Karpas-422 (cell line): Measurements from ENCODE around the gene UBE2O. TPM values are rescaled to one million over a fixed set of nuclear protein-coding genes. Genes with fewer than 3 reads are reported as not detected.

Source experiments
- DNase-seq: peaks from one replicate; pipeline ENCODE4 v3.0.0-alpha.2; 2015
- H2AFZ ChIP-seq: fragments of 200-600 bp; sonication (generic); 2 replicates; pipeline ENCODE4 v1.6.1; 2014; ENCODE audit warnings: antibody characterized with exemption, low read length, mixed read lengths
- H3K27ac ChIP-seq: fragments of 200-600 bp; sonication (generic); 2 replicates; pipeline ENCODE4 v1.5.1; 2014; ENCODE audit warnings: mild to moderate bottlenecking, low read length, moderate library complexity
- H3K27me3 ChIP-seq: fragments of 200-600 bp; sonication (generic); 2 replicates; pipeline ENCODE4 v1.6.1; 2014; ENCODE audit warnings: low read length, mixed read lengths
- H3K36me3 ChIP-seq: fragments of 200-600 bp; sonication (generic); 2 replicates; pipeline ENCODE4 v1.6.1; 2014; ENCODE audit warnings: low read length, mixed read lengths; ENCODE audit not compliant: insufficient read depth
- H3K4me1 ChIP-seq: fragments of 200-600 bp; sonication (generic); 2 replicates; pipeline ENCODE4 v1.6.1; 2014; ENCODE audit warnings: mild to moderate bottlenecking, low read length, mixed read lengths
- H3K4me2 ChIP-seq: fragments of 200-600 bp; sonication (generic); 2 replicates; pipeline ENCODE4 v1.6.1; 2014; ENCODE audit warnings: low read length, low read depth, mild to moderate bottlenecking; ENCODE audit not compliant: poor library complexity, severe bottlenecking
- H3K4me3 ChIP-seq: fragments of 200-600 bp; sonication (generic); 2 replicates; pipeline ENCODE4 v1.5.1; 2014; ENCODE audit warnings: mild to moderate bottlenecking, antibody characterized with exemption, low read length, mixed read lengths
- H3K79me2 ChIP-seq: fragments of 200-600 bp; sonication (generic); 2 replicates; pipeline ENCODE4 v1.6.1; 2014; ENCODE audit warnings: mild to moderate bottlenecking, low read length, mixed read lengths
- H3K9ac ChIP-seq: fragments of 200-600 bp; sonication (generic); 2 replicates; pipeline ENCODE4 v1.6.0; 2014; ENCODE audit warnings: low read length
- H3K9me2 ChIP-seq: fragments of 200-600 bp; sonication (generic), shearing (Covaris generic); replicated peaks from 2 replicates; pipeline ENCODE4 v1.6.0; 2014; ENCODE audit warnings: mild to moderate bottlenecking, low read length, moderate library complexity; ENCODE audit not compliant: insufficient read depth
- H3K9me3 ChIP-seq: fragments of 300-700, 200-600 bp; sonication (generic); 2 replicates; pipeline ENCODE4 v1.6.1; 2014; ENCODE audit warnings: low read length, mixed read lengths
- H4K20me1 ChIP-seq: fragments of 200-600 bp; sonication (generic); 2 replicates; pipeline ENCODE4 v1.6.1; 2014; ENCODE audit warnings: mild to moderate bottlenecking, antibody characterized with exemption, low read length, low read depth; ENCODE audit not compliant: insufficient read depth
- total RNA-seq: library from RNA; depleted of rRNA; stranded (reverse); fragments of >200 nt; shearing (Covaris generic); gene quantifications from 2 replicates; pipeline ENCODE4 v1.2.3, GENCODE V29; 2014; ENCODE audit warnings: low replicate concordance

The UBE2O gene
- total RNA-seq, 1 experiment from 2014 or later, result 10.5 TPM

DNA sequence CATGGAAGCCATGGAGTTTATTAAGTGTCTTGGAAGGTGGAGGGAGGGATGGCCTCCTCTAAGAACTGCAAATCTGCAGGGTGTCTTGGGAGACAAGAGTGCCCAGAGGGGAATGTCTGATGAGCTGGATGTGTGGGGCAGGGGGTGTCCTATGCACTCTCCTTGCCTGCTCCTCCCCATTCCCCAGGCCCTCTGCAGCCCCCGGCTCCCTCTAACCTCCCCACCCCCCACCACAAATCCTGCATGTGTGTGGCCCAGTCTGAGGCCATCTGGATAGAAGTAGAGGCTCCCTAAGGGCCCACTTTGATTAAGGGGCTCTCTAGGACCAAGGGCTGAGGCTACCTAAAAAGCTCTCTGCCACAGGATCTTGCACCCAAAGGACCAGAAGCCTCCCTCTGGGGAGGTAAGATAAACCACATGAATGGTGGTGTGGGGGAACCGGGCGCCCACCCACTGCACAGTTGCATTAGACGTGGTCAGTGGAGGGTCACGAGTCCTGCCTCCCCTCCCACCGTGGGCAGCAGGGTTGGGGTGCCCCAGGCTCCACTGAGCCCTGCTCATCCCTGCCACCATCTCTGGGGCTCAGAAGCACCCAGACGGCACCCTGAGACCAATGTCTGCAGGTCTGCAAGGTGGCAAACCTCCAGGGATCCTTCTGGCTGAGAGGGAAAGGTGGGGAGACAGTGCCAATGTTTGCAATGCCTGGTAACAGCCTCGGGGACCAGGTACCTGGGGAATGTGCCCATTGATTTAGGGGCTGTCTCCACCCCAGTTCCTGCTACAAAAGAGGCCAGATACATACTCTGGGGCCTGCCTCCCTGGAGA is 15.1 kb upstream of the UBE2O start:
- Histone ChIP-seq H3K4me3 (peak overlapping the region; percentile 38; the same call in 1 of the 2 replicates), H3K27me3 (no peaks in the 10 kb centered on the region), H3K4me2 (peak overlapping the region; percentile 65), H3K36me3 (no peaks in the 10 kb centered on the region), H3K27ac (no peak overlapping the region), H3K9me2 (no peaks in the 10 kb centered on the region), H2AFZ (no peak overlapping the region), H4K20me1 (no peaks in the 10 kb centered on the region; the same call in 1 of the 2 replicates), H3K9me3 (no peaks in the 10 kb centered on the region), H3K4me1 (peaks cover 28% of the 10 kb centered on the region), H3K9ac (peak overlapping the region; percentile 21; the same call in 1 of the 2 replicates), H3K79me2 (no peaks in the 10 kb centered on the region)
- DNase-seq, result peak; percentile 69

DNA sequence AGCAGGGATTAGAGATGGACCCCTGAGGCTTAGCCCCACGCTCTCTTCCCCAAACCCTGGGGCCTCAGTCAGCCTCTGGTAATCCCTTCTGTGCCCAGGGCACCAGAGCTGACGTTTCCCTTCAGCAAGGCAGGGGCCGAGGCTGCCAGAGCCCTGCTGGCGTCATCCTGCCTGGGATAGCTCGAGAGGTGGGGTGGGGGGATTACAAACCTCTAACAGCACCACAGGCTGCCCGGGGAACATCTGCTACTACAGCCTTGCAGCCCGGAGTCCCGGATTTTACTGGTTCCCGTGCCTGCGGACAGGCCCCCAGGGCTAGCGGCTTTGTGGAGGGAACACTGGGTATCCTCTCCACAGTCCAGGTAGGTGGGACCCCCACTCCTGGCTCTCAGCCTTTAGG is 14.4 kb upstream of the UBE2O start, which contains the start of gene AANAT:
Gene AANAT (plus strand): TSS at position 238 of the 400 bp plus-strand sequence. CDS start 1,144 bp downstream, outside the sequence.
- no peaks in the 10 kb centered on the region; the same call in 1 of the 2 replicates for H4K20me1 ChIP-seq
- H3K4me2 ChIP-seq, result peak within 1 kb of the TSS; percentile 65
- peak within 1 kb of the TSS; percentile 38; the same call in 1 of the 2 replicates for H3K4me3 ChIP-seq
- H3K9me3 ChIP-seq, result no peaks in the 10 kb centered on the region
- peak within 1 kb of the TSS; percentile 21; the same call in 1 of the 2 replicates for H3K9ac ChIP-seq
- no peaks in the 10 kb centered on the region for H3K27me3 ChIP-seq
- no peaks in the 10 kb centered on the region for H3K36me3 ChIP-seq
- no peaks in the 10 kb centered on the region for H3K79me2 ChIP-seq
- H2AFZ ChIP-seq, result no peak within 1 kb of the TSS
- H3K4me1 ChIP-seq, result peaks cover 28% of the 10 kb centered on the region
- no peak within 1 kb of the TSS for H3K27ac ChIP-seq
- peak; percentile 70 for DNase-seq
- no peaks in the 10 kb centered on the region for H3K9me2 ChIP-seq

DNA sequence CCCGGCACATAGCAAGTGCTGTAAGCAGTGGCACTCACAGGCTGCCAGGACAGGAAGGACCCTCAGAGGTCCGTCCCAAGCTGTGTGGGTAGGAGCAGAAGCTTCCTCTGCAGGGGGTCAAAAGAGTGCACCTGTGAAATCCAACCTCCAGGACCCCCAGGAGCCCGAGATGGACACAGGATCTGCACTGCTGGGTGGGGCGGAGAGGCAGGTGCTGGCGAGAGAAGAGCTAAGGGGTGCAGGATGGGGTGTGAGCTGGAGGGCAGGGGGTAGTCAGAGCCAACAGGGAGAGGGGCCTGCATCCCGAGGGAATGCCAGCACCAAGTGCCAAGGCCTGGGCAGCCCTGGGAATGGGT is 13.8 kb upstream of the UBE2O start:
- H3K9me3 ChIP-seq, result no peaks in the 10 kb centered on the region
- no peak overlapping the region for H3K27ac ChIP-seq
- H3K27me3 ChIP-seq, result no peaks in the 10 kb centered on the region
- no peaks in the 10 kb centered on the region for H3K79me2 ChIP-seq
- peaks cover 28% of the 10 kb centered on the region for H3K4me1 ChIP-seq
- H3K4me2 ChIP-seq, result peak overlapping the region; percentile 22
- no peak overlapping the region for H3K4me3 ChIP-seq
- no peaks in the 10 kb centered on the region; the same call in 1 of the 2 replicates for H4K20me1 ChIP-seq
- H2AFZ ChIP-seq, result no peak overlapping the region
- H3K9ac ChIP-seq, result no peak overlapping the region
- no peaks in the 10 kb centered on the region for H3K9me2 ChIP-seq
- no peaks in the 10 kb centered on the region for H3K36me3 ChIP-seq
- DNase-seq, result no peak

DNA sequence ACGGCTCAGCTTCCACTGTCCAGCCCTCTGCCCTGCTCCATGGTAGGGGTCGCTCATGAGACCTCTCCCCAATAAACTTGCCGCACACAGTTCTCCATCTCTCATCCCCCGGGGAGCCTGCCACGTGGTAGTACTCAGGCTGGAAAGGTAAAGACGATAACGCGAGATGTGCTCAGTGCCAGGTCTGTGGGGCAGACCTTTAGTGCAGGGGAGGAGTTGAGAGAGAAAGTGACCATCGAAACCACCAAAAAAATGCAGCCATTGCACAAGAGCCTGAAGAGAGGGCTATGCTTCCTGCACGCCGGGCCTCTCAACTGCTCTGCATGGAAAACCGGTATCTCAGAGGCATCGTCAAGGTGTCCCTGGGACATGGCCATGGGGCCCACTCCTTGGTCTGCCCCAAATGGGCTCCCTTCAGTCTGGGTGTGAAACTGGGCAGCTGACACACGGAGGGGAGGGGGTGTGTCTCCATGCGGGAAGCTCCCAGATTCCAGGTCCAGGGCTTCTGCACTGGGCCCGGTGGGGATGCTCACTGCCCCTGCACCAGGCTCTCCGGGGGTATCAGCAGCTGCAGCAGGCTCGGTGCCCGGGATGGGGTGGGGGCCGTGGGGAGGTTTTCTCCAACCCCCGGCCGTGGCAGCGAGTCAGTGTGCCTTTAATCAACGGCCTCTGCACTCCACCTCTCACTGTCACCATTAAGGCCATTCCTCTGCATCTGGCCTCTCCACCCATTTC is 9.8 kb upstream of the UBE2O start:
- H3K36me3 ChIP-seq, result no peaks in the 10 kb centered on the region
- no peaks in the 10 kb centered on the region for H3K9me2 ChIP-seq
- H3K4me1 ChIP-seq, result peaks cover 16% of the 10 kb centered on the region
- H3K27ac ChIP-seq, result no peak overlapping the region
- no peaks in the 10 kb centered on the region for H3K27me3 ChIP-seq
- H3K79me2 ChIP-seq, result no peaks in the 10 kb centered on the region
- no peaks in the 10 kb centered on the region for H3K9me3 ChIP-seq
- no peak overlapping the region for H3K9ac ChIP-seq
- DNase-seq, result no peak
- H3K4me3 ChIP-seq, result no peak overlapping the region
- H3K4me2 ChIP-seq, result no peak overlapping the region
- no peaks in the 10 kb centered on the region; the same call in 1 of the 2 replicates for H4K20me1 ChIP-seq
- H2AFZ ChIP-seq, result no peak overlapping the region

DNA sequence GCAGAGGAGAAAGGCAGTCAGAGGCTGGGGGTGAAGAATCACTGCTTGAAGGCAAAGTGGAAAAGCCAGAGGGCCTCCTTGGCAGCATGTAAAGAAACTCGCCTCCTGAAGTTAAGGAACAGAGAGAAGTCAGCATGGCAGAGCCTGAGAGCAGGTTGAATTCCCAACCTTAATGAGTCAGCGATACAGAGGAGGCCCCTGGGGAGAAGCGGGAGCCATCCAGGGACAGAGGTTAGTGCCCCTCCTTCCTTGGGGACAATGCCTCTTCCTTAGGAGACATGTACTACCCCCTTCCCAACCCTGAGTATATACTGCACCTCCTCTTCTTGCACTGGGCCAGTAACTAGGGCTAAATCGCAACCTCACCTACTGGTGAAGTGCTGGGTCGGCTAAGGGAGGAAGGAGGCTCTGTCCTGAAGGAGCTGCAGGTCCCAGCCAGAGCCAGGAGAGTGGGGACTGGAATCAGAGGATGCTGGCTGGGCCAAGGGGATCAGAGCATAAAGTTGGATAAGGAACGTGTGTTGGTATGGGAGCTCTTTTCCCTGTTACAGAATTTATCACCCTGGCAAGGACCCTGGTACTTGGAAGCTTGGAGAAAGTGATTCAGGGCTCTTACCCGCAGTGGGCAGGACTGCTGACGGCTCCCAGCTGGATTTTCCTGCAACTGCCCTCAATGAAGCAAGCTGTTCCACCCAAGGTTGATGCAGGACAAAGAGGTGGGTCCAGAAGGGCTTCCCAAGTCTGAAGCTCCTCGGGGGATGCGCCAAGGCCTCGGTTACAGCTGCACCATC is 9.0 kb upstream of the UBE2O start:
- no peaks in the 10 kb centered on the region; the same call in 1 of the 2 replicates for H4K20me1 ChIP-seq
- H3K9me3 ChIP-seq, result no peaks in the 10 kb centered on the region
- no peak for DNase-seq
- H2AFZ ChIP-seq, result no peak overlapping the region
- H3K9me2 ChIP-seq, result no peaks in the 10 kb centered on the region
- no peaks in the 10 kb centered on the region for H3K27me3 ChIP-seq
- H3K9ac ChIP-seq, result no peak overlapping the region
- H3K4me2 ChIP-seq, result no peak overlapping the region
- no peak overlapping the region for H3K4me3 ChIP-seq
- H3K79me2 ChIP-seq, result no peaks in the 10 kb centered on the region
- H3K4me1 ChIP-seq, result peaks cover 8% of the 10 kb centered on the region
- H3K27ac ChIP-seq, result no peak overlapping the region
- H3K36me3 ChIP-seq, result no peaks in the 10 kb centered on the region

DNA sequence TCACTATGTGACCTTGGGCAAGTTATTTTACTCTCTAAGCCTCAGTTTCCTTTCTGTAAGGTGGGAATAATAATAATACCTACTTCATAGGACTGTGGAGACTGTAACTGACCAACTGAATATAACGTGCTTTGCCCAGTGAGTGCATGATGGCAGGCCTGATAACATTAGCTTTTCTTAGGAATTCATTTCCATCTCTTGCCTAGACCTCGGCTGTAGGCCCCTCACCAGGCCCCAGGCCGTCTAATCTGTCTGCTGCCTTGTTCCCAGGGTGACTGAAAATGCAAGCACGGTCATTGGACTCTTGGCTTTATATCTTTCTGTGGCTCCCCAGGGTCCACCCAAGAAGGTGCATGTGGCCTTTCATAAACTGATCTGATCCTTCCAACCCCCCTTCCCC is 6.7 kb upstream of the UBE2O start:
- no peak overlapping the region for H3K9ac ChIP-seq
- DNase-seq, result no peak

DNA sequence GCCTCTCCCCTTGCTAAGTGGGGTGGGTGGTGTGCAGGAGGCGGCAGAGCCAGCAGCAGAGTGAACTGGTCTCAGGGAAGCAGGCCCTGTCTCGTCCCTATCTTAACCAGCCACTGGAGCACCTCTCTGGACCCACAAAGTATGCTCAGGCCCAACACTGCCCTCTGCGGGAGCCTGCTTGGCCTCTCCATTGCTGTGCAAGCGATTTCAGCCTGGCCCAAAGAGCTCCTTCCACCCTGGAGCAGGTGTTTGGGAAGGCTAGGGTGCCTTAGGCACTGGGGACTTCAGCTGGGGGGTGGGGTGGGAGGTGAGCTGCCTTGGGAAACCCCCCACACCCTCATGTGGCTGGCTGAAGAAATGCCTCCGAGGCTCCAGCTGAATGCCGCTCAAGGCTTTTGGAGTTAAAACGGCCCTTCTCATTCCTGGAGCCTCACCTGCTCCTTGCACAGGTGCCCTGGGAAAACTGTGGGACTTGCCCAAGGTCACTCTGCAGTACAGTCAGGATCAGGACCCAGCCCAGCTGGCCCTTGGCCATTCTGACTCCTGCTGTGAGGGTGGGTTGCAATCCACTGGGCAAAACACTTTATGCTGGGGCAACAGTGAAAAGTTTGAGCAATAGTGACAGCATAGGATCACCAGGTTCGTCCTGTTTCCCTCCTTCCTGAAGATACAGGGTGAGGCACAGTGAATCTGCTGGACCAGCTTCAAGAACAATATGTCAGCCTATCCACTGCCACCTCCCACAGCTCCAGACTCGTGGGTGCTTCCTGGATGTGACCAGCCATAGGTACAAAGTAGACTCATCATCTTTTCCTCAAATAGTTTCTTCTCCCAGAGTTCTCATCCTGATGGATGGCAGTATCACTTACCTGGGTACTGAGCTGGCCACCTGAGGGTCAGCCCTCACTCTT is 5.9 kb upstream of the UBE2O start:
- no peak overlapping the region for H3K4me3 ChIP-seq
- peak; percentile 90 for DNase-seq
- no peaks in the 10 kb centered on the region for H4K20me1 ChIP-seq
- H3K27ac ChIP-seq, result no peak overlapping the region
- H3K79me2 ChIP-seq, result no peaks in the 10 kb centered on the region
- H3K27me3 ChIP-seq, result no peaks in the 10 kb centered on the region
- H3K36me3 ChIP-seq, result no peaks in the 10 kb centered on the region
- no peak overlapping the region for H3K4me2 ChIP-seq
- H3K9ac ChIP-seq, result no peak overlapping the region
- no peak overlapping the region for H2AFZ ChIP-seq
- no peaks in the 10 kb centered on the region for H3K4me1 ChIP-seq
- H3K9me3 ChIP-seq, result no peaks in the 10 kb centered on the region
- H3K9me2 ChIP-seq, result no peaks in the 10 kb centered on the region

More for the DNA sequence above, 6.7 kb upstream of the UBE2O start:
- Histone ChIP-seq H3K4me1 (no peaks in the 10 kb centered on the region), H3K79me2 (no peaks in the 10 kb centered on the region), H3K36me3 (no peaks in the 10 kb centered on the region), H3K9me3 (no peaks in the 10 kb centered on the region), H3K27me3 (no peaks in the 10 kb centered on the region), H3K27ac (no peak overlapping the region), H3K9me2 (no peaks in the 10 kb centered on the region), H2AFZ (no peak overlapping the region), H4K20me1 (no peaks in the 10 kb centered on the region), H3K4me3 (no peak overlapping the region), H3K4me2 (no peak overlapping the region)
